GM13976 (cell line): ENCODE results near the gene PIEZO2.

Source experiments
- DNase-seq: peaks from one replicate; pipeline ENCODE4 v3.0.0; 2012; ENCODE audit warnings: low spot score
- in situ Hi-C: fragments of 300-500 bp; cut with MboI; formaldehyde crosslinking; loops from one replicate; pipeline ENCODE4 v1.12.0; 2022; ENCODE audit warnings: low sequenced_read_pairs, mixed read lengths, inconsistent platforms; ENCODE audit not compliant: unreplicated experiment
- TF ChIP-seq, protein P1 (sequence below): IDR thresholded peaks from 2 replicates; pipeline ENCODE4 v1.5.1; 2012; ENCODE audit warnings: borderline replicate concordance, mild to moderate bottlenecking; ENCODE audit not compliant: insufficient read depth; ENCODE audit errors: extremely low read depth, missing control alignments, control extremely low read depth

PIEZO2 gene

GRCh38 chr18:11153097-11153496 is 3.7 kb upstream of the PIEZO2 start:
- TF ChIP-seq, protein P1, sequence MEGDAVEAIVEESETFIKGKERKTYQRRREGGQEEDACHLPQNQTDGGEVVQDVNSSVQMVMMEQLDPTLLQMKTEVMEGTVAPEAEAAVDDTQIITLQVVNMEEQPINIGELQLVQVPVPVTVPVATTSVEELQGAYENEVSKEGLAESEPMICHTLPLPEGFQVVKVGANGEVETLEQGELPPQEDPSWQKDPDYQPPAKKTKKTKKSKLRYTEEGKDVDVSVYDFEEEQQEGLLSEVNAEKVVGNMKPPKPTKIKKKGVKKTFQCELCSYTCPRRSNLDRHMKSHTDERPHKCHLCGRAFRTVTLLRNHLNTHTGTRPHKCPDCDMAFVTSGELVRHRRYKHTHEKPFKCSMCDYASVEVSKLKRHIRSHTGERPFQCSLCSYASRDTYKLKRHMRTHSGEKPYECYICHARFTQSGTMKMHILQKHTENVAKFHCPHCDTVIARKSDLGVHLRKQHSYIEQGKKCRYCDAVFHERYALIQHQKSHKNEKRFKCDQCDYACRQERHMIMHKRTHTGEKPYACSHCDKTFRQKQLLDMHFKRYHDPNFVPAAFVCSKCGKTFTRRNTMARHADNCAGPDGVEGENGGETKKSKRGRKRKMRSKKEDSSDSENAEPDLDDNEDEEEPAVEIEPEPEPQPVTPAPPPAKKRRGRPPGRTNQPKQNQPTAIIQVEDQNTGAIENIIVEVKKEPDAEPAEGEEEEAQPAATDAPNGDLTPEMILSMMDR = no peak
- no peak for DNase-seq
- in situ Hi-C loops = loop anchor here (10.0 to 25.0 kb wide), 2 partner anchors 298 to 591 kb away; no protein-coding TSS in a partner anchor

DNA sequence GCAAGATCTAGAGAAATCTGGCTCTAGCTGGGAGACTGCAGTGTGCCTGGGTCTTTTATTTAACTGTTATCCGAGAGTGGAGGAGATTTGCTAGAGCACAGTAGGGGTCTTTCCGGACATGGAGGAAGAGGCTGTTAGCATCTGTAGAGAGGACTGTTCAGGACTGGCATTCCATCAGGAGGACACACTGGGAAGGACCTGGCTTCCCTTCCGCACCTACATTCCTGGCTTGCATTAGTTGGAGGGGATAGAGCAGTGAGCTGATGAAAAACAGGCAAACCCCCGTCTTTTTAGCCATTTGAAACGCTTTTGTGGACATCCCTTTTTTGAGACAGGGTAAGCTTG is 874 bp upstream of the PIEZO2 start:
- no peak for DNase-seq
- in situ Hi-C loops = loop anchor here (10.0 to 25.0 kb wide), 2 partner anchors 295 to 588 kb away; no protein-coding TSS in a partner anchor
- TF ChIP-seq, protein P1 = no peak

DNA sequence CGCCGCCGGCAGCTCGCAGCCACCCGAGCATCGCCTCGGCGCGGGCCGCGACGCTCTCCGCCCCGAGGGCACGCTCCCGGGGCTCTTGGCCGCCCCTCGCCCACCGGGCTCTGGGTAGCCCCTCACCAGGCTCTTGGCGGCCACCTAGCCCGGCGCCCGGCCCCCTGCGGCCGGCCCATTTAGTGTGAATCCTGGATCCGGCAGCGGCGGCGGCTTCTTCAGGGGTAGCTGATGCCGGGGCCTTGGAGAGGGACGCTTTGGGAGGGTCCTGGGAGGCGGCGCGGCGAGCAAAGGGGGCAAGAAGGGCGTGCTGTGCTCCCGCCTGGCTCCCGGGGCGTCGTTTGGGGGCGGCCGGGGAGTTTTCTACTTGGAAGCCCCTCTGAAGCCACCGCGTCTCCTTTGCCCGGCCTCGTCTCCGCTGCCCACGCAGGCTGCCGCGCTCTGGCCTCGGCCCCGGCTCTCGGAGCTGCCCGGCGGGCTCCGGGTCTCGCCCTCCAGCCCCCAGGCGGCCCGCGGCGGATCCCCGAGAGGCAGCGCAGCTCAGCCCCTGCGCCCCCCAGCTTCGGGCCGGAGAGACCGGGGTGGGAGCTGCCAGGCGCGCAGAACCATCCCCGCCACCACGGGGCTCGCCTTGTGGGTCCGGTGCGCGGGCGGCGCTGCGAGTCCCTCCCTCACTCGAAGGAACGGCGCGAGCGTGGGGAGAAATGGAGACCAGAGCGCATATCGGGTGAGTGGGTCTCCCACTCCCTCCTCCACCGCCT is 509 bp downstream of the PIEZO2 start:
- TF ChIP-seq, protein P1 = no peak
- in situ Hi-C loops = loop anchor here (25.0 kb wide), 1 partner anchor 112 kb away; no protein-coding TSS in a partner anchor
- DNase-seq = peak; percentile 59

DNA sequence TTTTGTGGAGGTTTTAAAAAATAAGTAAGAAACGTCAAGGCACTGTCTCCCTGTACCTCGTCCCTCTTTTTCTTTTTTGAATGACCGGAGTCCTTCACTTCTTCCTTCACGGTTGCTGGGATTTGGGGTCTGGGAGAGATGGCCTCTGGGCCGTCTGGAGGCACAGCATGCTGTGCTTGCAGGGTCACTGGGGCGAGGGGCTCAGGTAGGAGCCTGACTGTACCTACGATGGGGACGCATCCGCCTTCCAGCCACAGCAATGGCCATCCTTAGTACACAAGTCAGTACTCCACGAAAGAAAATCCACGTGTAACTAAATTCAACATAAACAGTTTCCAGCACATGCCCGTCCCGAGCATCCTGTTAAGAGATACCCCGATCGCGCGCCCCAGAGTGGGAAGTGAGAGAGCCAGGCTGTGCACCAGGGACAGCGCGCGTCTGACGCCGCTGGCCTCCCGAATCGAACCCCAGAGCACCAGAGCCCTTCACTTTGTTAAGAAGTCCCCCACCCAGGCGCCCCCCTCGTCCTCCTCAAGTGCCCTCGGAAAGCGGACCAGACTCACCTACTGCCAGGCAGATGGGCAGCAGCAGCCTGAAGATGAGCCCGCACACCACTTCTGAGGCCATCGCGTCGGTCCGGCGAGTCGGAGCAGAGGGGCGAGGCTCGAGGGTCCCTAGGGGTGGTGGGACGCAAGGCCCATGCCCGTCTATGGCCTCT is 1.2 kb downstream of the PIEZO2 start:
- DNase-seq = peak; percentile 41
- in situ Hi-C loops = loop anchor here (25.0 kb wide), 1 partner anchor 111 kb away; no protein-coding TSS in a partner anchor
- TF ChIP-seq, protein P1 = no peak

DNA sequence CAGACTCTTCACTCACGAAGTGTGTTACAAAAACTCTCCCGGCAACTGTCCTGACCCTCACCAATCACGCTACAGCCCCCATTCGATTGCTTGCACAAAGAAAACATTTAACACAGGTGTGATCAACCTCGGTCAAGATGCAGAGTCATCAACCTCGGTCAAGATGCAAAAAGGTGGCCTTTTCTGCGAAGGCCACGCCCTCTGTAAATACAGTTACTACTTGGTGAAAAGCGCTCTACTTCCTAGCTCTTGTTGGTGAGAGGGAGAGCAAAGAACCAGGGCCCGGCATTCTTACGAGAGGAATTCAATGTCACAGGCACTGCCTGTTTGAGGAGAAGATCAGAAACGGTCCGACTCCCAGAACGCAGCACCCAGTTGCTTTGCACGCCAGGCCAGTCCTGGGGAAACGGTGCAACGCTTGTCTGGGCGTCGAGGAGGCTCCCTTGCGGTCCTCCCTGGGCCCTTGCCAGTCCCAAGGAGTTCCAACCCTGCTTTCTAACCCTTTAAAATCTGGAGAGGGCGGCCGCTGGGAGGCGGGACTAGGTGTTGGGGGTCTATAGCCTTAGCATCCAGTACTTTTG is 1.9 kb downstream of the PIEZO2 start:
- DNase-seq = peak; percentile 36
- in situ Hi-C loops = loop anchor here (25.0 kb wide), 1 partner anchor 110 kb away; no protein-coding TSS in a partner anchor
- TF ChIP-seq, protein P1 = no peak

DNA sequence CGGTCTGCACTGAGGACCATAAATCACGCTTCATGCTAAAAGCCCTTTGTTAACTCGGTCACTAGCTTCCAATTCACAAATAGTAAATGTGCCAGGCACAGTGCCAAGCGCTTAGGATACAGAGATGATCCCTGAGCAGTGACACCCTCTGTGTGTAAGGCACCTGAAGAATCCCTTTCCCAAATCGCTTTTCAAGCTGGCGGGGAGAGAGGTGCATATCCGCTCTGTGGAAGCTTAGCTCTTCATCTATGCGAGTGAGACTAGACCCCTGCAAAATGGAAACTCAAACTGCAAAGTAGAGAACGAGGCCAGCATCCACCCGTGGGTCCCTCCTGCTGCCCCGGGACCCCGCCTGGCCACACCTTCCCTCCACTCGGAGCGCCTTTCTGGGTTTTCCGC is 2.4 kb downstream of the PIEZO2 start:
- no peak for DNase-seq
- TF ChIP-seq, protein P1 = no peak
- in situ Hi-C loops = loop anchor here (25.0 kb wide), 1 partner anchor 110 kb away; no protein-coding TSS in a partner anchor
